ENCODE measurements around the gene PLPPR3.

The PLPPR3 gene

DNA sequence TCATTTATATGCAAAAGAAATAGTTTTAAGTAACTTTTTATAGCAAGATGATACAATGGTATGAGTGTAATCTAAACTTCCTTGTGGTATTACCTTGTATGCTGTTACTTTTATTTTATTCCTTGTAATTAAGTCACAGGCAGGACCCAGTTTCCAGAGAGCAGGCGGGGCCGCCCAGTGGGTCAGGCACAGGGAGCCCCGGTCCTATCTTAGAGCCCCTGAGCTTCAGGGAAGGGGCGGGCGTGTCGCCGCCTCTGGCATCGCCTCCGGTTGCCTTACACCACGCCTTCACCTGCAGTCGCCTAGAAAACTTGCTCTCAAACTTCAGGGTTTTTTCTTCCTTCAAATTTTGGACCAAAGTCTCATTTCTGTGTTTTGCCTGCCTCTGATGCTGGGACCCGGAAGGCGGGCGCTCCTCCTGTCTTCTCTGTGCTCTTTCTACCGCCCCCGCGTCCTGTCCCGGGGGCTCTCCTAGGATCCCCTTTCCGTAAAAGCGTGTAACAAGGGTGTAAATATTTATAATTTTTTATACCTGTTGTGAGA lies 10.2 kb downstream of the PLPPR3 start:
- ATAC-seq: no peak
- TF ChIP-seq ZNF8 (CRISPR knock-in tag; IDR thresholded peaks at IDR 0.05) (no peak), ESRRG (CRISPR knock-in tag; IDR thresholded peaks at IDR 0.05) (no peak), ZNF565 (CRISPR knock-in tag; conservative IDR thresholded peaks at IDR 0.05; ENCODE audit: low read depth) (no peak), ZFP3 (CRISPR knock-in tag; IDR thresholded peaks at IDR 0.05) (no peak), GLIS3 (CRISPR knock-in tag; IDR thresholded peaks at IDR 0.05) (no peak), OSR1 (CRISPR knock-in tag; IDR thresholded peaks at IDR 0.05) (no peak), ISL1 (CRISPR knock-in tag; IDR thresholded peaks at IDR 0.05) (no peak), ARNTL (CRISPR knock-in tag; IDR thresholded peaks at IDR 0.05; ENCODE audit: borderline replicate concordance, low read depth) (no peak), BACH2 (CRISPR knock-in tag; IDR thresholded peaks at IDR 0.05; ENCODE audit: borderline replicate concordance) (no peak), CSDC2 (CRISPR knock-in tag; IDR thresholded peaks at IDR 0.05) (no peak), RARB (CRISPR knock-in tag; IDR thresholded peaks at IDR 0.05) (no peak), PPARA (CRISPR knock-in tag; IDR thresholded peaks at IDR 0.05; ENCODE audit: borderline replicate concordance) (no peak), ZFP30 (CRISPR knock-in tag; IDR thresholded peaks at IDR 0.05) (no peak), ZNF70 (CRISPR knock-in tag; IDR thresholded peaks at IDR 0.05) (no peak)
- TF ChIP-seq, protein P1, sequence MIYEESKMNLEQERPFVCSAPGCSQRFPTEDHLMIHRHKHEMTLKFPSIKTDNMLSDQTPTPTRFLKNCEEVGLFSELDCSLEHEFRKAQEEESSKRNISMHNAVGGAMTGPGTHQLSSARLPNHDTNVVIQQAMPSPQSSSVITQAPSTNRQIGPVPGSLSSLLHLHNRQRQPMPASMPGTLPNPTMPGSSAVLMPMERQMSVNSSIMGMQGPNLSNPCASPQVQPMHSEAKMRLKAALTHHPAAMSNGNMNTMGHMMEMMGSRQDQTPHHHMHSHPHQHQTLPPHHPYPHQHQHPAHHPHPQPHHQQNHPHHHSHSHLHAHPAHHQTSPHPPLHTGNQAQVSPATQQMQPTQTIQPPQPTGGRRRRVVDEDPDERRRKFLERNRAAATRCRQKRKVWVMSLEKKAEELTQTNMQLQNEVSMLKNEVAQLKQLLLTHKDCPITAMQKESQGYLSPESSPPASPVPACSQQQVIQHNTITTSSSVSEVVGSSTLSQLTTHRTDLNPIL (CRISPR knock-in tag; IDR thresholded peaks at IDR 0.05; ENCODE audit: low read depth): no peak
- TF ChIP-seq, protein P2, sequence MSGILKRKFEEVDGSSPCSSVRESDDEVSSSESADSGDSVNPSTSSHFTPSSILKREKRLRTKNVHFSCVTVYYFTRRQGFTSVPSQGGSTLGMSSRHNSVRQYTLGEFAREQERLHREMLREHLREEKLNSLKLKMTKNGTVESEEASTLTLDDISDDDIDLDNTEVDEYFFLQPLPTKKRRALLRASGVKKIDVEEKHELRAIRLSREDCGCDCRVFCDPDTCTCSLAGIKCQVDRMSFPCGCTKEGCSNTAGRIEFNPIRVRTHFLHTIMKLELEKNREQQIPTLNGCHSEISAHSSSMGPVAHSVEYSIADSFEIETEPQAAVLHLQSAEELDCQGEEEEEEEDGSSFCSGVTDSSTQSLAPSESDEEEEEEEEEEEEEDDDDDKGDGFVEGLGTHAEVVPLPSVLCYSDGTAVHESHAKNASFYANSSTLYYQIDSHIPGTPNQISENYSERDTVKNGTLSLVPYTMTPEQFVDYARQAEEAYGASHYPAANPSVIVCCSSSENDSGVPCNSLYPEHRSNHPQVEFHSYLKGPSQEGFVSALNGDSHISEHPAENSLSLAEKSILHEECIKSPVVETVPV (CRISPR knock-in tag; IDR thresholded peaks at IDR 0.05): no peak

DNA sequence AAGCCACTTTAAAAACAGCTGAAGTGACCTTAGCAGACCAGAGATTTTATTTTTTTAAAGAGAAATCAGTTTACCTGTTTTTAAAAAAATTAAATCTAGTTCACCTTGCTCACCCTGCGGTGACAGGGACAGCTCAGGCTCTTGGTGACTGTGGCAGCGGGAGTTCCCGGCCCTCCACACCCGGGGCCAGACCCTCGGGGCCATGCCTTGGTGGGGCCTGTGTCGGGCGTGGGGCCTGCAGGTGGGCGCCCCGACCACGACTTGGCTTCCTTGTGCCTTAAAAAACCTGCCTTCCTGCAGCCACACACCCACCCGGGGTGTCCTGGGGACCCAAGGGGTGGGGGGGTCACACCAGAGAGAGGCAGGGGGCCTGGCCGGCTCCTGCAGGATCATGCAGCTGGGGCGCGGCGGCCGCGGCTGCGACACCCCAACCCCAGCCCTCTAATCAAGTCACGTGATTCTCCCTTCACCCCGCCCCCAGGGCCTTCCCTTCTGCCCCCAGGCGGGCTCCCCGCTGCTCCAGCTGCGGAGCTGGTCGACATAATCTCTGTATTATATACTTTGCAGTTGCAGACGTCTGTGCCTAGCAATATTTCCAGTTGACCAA lies 10.8 kb downstream of the PLPPR3 start:
- no peak for ATAC-seq
- TF ChIP-seq ARNTL (CRISPR knock-in tag; IDR thresholded peaks at IDR 0.05; ENCODE audit: borderline replicate concordance, low read depth): no peak
- TF ChIP-seq GLIS3 (CRISPR knock-in tag; IDR thresholded peaks at IDR 0.05): no peak
- no peak for TF ChIP-seq ISL1 (CRISPR knock-in tag; IDR thresholded peaks at IDR 0.05)
- no peak for TF ChIP-seq OSR1 (CRISPR knock-in tag; IDR thresholded peaks at IDR 0.05)
- no peak for TF ChIP-seq CSDC2 (CRISPR knock-in tag; IDR thresholded peaks at IDR 0.05)
- TF ChIP-seq BACH2 (CRISPR knock-in tag; IDR thresholded peaks at IDR 0.05; ENCODE audit: borderline replicate concordance): no peak
- TF ChIP-seq TOX (CRISPR knock-in tag; IDR thresholded peaks at IDR 0.05; ENCODE audit: borderline replicate concordance): no peak
- TF ChIP-seq PPARA (CRISPR knock-in tag; IDR thresholded peaks at IDR 0.05; ENCODE audit: borderline replicate concordance): no peak
- no peak for TF ChIP-seq SNAI2 (CRISPR knock-in tag; IDR thresholded peaks at IDR 0.05)
- no peak for TF ChIP-seq ZC3H10 (CRISPR knock-in tag; IDR thresholded peaks at IDR 0.05)
- no peak for TF ChIP-seq ZFP30 (CRISPR knock-in tag; IDR thresholded peaks at IDR 0.05)
- no peak for TF ChIP-seq ZNF565 (CRISPR knock-in tag; conservative IDR thresholded peaks at IDR 0.05; ENCODE audit: low read depth)
- no peak for TF ChIP-seq ZNF70 (CRISPR knock-in tag; IDR thresholded peaks at IDR 0.05)
- TF ChIP-seq ZFP3 (CRISPR knock-in tag; IDR thresholded peaks at IDR 0.05): no peak
- no peak for TF ChIP-seq ZNF8 (CRISPR knock-in tag; IDR thresholded peaks at IDR 0.05)
- TF ChIP-seq ESRRG (CRISPR knock-in tag; IDR thresholded peaks at IDR 0.05): no peak
- TF ChIP-seq, protein P3, sequence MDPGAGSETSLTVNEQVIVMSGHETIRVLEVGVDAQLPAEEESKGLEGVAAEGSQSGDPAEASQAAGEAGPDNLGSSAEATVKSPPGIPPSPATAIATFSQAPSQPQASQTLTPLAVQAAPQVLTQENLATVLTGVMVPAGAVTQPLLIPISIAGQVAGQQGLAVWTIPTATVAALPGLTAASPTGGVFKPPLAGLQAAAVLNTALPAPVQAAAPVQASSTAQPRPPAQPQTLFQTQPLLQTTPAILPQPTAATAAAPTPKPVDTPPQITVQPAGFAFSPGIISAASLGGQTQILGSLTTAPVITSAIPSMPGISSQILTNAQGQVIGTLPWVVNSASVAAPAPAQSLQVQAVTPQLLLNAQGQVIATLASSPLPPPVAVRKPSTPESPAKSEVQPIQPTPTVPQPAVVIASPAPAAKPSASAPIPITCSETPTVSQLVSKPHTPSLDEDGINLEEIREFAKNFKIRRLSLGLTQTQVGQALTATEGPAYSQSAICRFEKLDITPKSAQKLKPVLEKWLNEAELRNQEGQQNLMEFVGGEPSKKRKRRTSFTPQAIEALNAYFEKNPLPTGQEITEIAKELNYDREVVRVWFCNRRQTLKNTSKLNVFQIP (CRISPR knock-in tag; IDR thresholded peaks at IDR 0.05; ENCODE audit: borderline replicate concordance, low read depth): no peak
- TF ChIP-seq, protein P4, sequence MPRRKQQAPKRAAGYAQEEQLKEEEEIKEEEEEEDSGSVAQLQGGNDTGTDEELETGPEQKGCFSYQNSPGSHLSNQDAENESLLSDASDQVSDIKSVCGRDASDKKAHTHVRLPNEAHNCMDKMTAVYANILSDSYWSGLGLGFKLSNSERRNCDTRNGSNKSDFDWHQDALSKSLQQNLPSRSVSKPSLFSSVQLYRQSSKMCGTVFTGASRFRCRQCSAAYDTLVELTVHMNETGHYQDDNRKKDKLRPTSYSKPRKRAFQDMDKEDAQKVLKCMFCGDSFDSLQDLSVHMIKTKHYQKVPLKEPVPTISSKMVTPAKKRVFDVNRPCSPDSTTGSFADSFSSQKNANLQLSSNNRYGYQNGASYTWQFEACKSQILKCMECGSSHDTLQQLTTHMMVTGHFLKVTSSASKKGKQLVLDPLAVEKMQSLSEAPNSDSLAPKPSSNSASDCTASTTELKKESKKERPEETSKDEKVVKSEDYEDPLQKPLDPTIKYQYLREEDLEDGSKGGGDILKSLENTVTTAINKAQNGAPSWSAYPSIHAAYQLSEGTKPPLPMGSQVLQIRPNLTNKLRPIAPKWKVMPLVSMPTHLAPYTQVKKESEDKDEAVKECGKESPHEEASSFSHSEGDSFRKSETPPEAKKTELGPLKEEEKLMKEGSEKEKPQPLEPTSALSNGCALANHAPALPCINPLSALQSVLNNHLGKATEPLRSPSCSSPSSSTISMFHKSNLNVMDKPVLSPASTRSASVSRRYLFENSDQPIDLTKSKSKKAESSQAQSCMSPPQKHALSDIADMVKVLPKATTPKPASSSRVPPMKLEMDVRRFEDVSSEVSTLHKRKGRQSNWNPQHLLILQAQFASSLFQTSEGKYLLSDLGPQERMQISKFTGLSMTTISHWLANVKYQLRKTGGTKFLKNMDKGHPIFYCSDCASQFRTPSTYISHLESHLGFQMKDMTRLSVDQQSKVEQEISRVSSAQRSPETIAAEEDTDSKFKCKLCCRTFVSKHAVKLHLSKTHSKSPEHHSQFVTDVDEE (CRISPR knock-in tag; IDR thresholded peaks at IDR 0.05): no peak
- TF ChIP-seq, protein P5, sequence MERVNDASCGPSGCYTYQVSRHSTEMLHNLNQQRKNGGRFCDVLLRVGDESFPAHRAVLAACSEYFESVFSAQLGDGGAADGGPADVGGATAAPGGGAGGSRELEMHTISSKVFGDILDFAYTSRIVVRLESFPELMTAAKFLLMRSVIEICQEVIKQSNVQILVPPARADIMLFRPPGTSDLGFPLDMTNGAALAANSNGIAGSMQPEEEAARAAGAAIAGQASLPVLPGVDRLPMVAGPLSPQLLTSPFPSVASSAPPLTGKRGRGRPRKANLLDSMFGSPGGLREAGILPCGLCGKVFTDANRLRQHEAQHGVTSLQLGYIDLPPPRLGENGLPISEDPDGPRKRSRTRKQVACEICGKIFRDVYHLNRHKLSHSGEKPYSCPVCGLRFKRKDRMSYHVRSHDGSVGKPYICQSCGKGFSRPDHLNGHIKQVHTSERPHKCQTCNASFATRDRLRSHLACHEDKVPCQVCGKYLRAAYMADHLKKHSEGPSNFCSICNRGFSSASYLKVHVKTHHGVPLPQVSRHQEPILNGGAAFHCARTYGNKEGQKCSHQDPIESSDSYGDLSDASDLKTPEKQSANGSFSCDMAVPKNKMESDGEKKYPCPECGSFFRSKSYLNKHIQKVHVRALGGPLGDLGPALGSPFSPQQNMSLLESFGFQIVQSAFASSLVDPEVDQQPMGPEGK (CRISPR knock-in tag; IDR thresholded peaks at IDR 0.05; ENCODE audit: borderline replicate concordance): no peak

Data from SK-N-SH treated with all-trans-retinoic acid at 6 μM for 48 hours (cell line).